Activated CD4-positive, alpha-beta T cell treated with anti-CD3 and anti-CD28 coated beads for 4 hours (primary cell): ENCODE results near the gene PIEZO1.
"Not testable (repeated sequence)": the region's sequence is repeated elsewhere in the genome, so short reads cannot be mapped to it uniquely, and the experiment has no call there.

ENCODE experiments used
- DNase-seq, 2 donors: peaks; one replicate each; pipeline ENCODE4 v3.0.0-alpha.2; 2020

The PIEZO1 gene

GRCh38 chr16:88685156-88686061, 99.6 kb downstream of the PIEZO1 start:
- DNase-seq = peak; percentile 64

GRCh38 chr16:88684569-88685155, 100.4 kb downstream of the PIEZO1 start:
- DNase-seq = no peak

GRCh38 chr16:88681709-88682451, 103.1 kb downstream of the PIEZO1 start:
- DNase-seq = peak in 1 of 2 donors; percentile 55

GRCh38 chr16:88681084-88681680, 103.8 kb downstream of the PIEZO1 start:
- DNase-seq = peak in 1 of 2 donors; percentile 40

GRCh38 chr16:88680554-88681083, 104.4 kb downstream of the PIEZO1 start:
- DNase-seq = no peak

GRCh38 chr16:88678224-88678979, 106.6 kb downstream of the PIEZO1 start:
- no peak for DNase-seq

- DNase-seq = no peak
Observed at GRCh38 chr16:88677721-88678120, 107.3 kb downstream of the PIEZO1 start.

GRCh38 chr16:88676502-88677242, 108.3 kb downstream of the PIEZO1 start:
- no peak for DNase-seq

GRCh38 chr16:88673716-88674379, 111.2 kb downstream of the PIEZO1 start:
- DNase-seq = no peak

- no peak for DNase-seq
Observed at GRCh38 chr16:88672776-88673175, 112.2 kb downstream of the PIEZO1 start.

GRCh38 chr16:88671806-88672205, 113.2 kb downstream of the PIEZO1 start:
- DNase-seq = no peak

GRCh38 chr16:88669980-88670379, 115.0 kb downstream of the PIEZO1 start:
- DNase-seq = no peak

GRCh38 chr16:88669493-88669892, 115.5 kb downstream of the PIEZO1 start:
- not testable (repeated sequence) for DNase-seq

GRCh38 chr16:88667461-88667860, 117.6 kb downstream of the PIEZO1 start:
- DNase-seq = no peak

GRCh38 chr16:88665570-88665969, 119.5 kb downstream of the PIEZO1 start:
- no peak for DNase-seq
